Neuronal stem cell (in vitro differentiated cells): Measurements from ENCODE around the gene MSANTD1. TPM values are rescaled to one million over a fixed set of nuclear protein-coding genes. Genes with fewer than 3 reads are reported as not detected.

Experiments
- DNase-seq: peaks from one replicate; pipeline ENCODE4 v3.0.0-alpha.2; 2013; ENCODE audit warnings: low spot score
- H2AFZ ChIP-seq: one replicate; pipeline ENCODE4 v1.6.1; 2013; ENCODE audit warnings: mild to moderate bottlenecking, low read length, inconsistent platforms
- H2AK5ac ChIP-seq: 2 replicates; pipeline ENCODE4 v1.6.1; 2013; ENCODE audit warnings: low read depth, mild to moderate bottlenecking, inconsistent platforms, low read length, moderate library complexity, mixed read lengths
- H2BK120ac ChIP-seq: 2 replicates; pipeline ENCODE4 v1.6.1; 2013; ENCODE audit warnings: low read depth, mild to moderate bottlenecking, inconsistent platforms, low read length, moderate library complexity, mixed read lengths
- H2BK12ac ChIP-seq: one replicate; pipeline ENCODE4 v1.6.1; 2013; ENCODE audit warnings: low read length, inconsistent platforms
- H2BK15ac ChIP-seq: 2 replicates; pipeline ENCODE4 v1.6.1; 2013; ENCODE audit warnings: mild to moderate bottlenecking, low read length, inconsistent platforms, mixed read lengths
- H2BK5ac ChIP-seq: one replicate; pipeline ENCODE4 v1.6.1; 2013; ENCODE audit warnings: inconsistent platforms, mild to moderate bottlenecking, low read length, moderate library complexity
- H3K14ac ChIP-seq: one replicate; pipeline ENCODE4 v1.6.1; 2013; ENCODE audit warnings: low read length, inconsistent platforms
- H3K18ac ChIP-seq: 2 replicates; pipeline ENCODE4 v1.6.1; 2013; ENCODE audit warnings: low read length, inconsistent platforms
- H3K23ac ChIP-seq: 2 replicates; pipeline ENCODE4 v1.6.1; 2013; ENCODE audit warnings: low read depth, mild to moderate bottlenecking, mixed read lengths, low read length, inconsistent platforms; ENCODE audit not compliant: poor library complexity
- H3K27ac ChIP-seq: replicated peaks from 3 replicates; pipeline ENCODE4 v1.5.1; 2013; ENCODE audit warnings: low read length, inconsistent platforms
- H3K27me3 ChIP-seq, 3 experiments: 2 replicates each; pipeline ENCODE4 v1.6.1; 2013; ENCODE audit warnings: low read length in 3 of 3, mild to moderate bottlenecking in 2 of 3, inconsistent platforms in 1 of 3, low read depth in 1 of 3, mixed read lengths in 1 of 3, moderate library complexity in 1 of 3; ENCODE audit not compliant: control insufficient read depth in 3 of 3, insufficient read depth in 3 of 3
- H3K36me3 ChIP-seq, 2 donors: replicated peaks in 1 of 2; 2 replicates each; pipeline ENCODE4 v1.6.1; 2013; ENCODE audit warnings: low read length in 2 of 2; ENCODE audit not compliant: control insufficient read depth in 2 of 2, insufficient read depth in 2 of 2
- H3K4ac ChIP-seq: 2 replicates; pipeline ENCODE4 v1.6.1; 2013; ENCODE audit warnings: inconsistent platforms, mild to moderate bottlenecking, low read length, moderate library complexity
- H3K4me1 ChIP-seq, 2 donors: 1 replicate in 1 of 2; 2 replicates in 1 of 2; pipeline ENCODE4 v1.6.1; 2013; ENCODE audit warnings: low read length in 2 of 2, low read depth in 1 of 2; ENCODE audit not compliant: control insufficient read depth in 2 of 2, insufficient read depth in 1 of 2
- H3K4me2 ChIP-seq: one replicate; pipeline ENCODE4 v1.6.1; 2013; ENCODE audit warnings: mild to moderate bottlenecking, low read length, inconsistent platforms; ENCODE audit not compliant: insufficient read depth, poor library complexity, severe bottlenecking
- H3K4me3 ChIP-seq, 2 donors: 2 replicates each; pipeline ENCODE4 v1.5.1; 2013; ENCODE audit warnings: low read length in 2 of 2, mild to moderate bottlenecking in 2 of 2, inconsistent platforms in 1 of 2, moderate library complexity in 1 of 2
- H3K79me1 ChIP-seq: one replicate; pipeline ENCODE4 v1.6.1; 2013; ENCODE audit warnings: low read depth, mild to moderate bottlenecking, inconsistent platforms, low read length, moderate library complexity
- H3K9ac ChIP-seq: one replicate; pipeline ENCODE4 v1.6.1; 2013; ENCODE audit warnings: mild to moderate bottlenecking, low read depth, low read length, inconsistent platforms; ENCODE audit not compliant: poor library complexity
- H3K9me3 ChIP-seq, 2 donors: replicated peaks in 1 of 2; 2 replicates each; pipeline versions ENCODE3 to v1.6.1; 2013; ENCODE audit warnings: low read length in 2 of 2, mild to moderate bottlenecking in 2 of 2, inconsistent platforms in 1 of 2, low read depth in 1 of 2, mixed read lengths in 1 of 2, moderate library complexity in 1 of 2; ENCODE audit not compliant: control insufficient read depth in 2 of 2, insufficient read depth in 1 of 2
- H4K8ac ChIP-seq: one replicate; pipeline ENCODE4 v1.6.1; 2013; ENCODE audit warnings: low read depth, mild to moderate bottlenecking, inconsistent platforms, low read length, moderate library complexity
- H4K91ac ChIP-seq: one replicate; pipeline ENCODE4 v1.6.1; 2013; ENCODE audit warnings: low read length, low read depth, mild to moderate bottlenecking, inconsistent platforms; ENCODE audit not compliant: poor library complexity
- WGBS, 2 donors: extraction: QIAGEN DNeasy Blood & Tissue Kit; methylation state at CpG; one replicate each; pipeline ENCODE4 v1.1.7; 2013; ENCODE audit warnings: missing lambda C conversion rate in 2 of 2, mixed read lengths in 1 of 2; ENCODE audit not compliant: insufficient read length in 2 of 2, insufficient replicate concordance in 1 of 2; ENCODE audit errors: extremely low coverage in 2 of 2; 5-methylcytosine and 5-hydroxymethylcytosine counted together
- polyA plus RNA-seq, 2 experiments: library from polyadenylated mRNA; stranded (reverse); fragments of 200-250 nt; gene quantifications; one replicate each; pipeline ENCODE4 v1.2.3, GENCODE V29; 2013

MSANTD1 gene
- polyA plus RNA-seq (2013, experiment 1 of 2) = 0.13 TPM
- polyA plus RNA-seq (2013, experiment 2 of 2) = 0.12 TPM

GRCh38 chr4:3248811-3249661 lies at the start of gene MSANTD1:
TSS of gene MSANTD1 (plus strand) at chr4:3249159. CDS start at chr4:3249223, 64 bp downstream.
- no peak for DNase-seq
- Histone ChIP-seq H2BK12ac (peak within 1 kb of the TSS; percentile 58), H3K4me3 (no peak within 1 kb of the TSS), H2BK15ac (peak within 1 kb of the TSS; percentile 58), H3K9ac (peak within 1 kb of the TSS; percentile 21), H3K4me2 (no peak within 1 kb of the TSS), H3K9me3 (no peaks in the 10 kb centered on the region), H4K91ac (no peak within 1 kb of the TSS), H3K4me1 (peaks cover 2 to 15% of the 10 kb centered on the region in 2 donors), H2BK5ac (peak within 1 kb of the TSS; percentile 66), H3K4ac (no peak within 1 kb of the TSS), H2AK5ac (peak within 1 kb of the TSS; percentile 97), H3K79me1 (peaks cover 2% of the 10 kb centered on the region), H3K27ac (no peak within 1 kb of the TSS), H2AFZ (peak within 1 kb of the TSS; percentile 70), H3K14ac (peak within 1 kb of the TSS; percentile 99), H4K8ac (peak within 1 kb of the TSS; percentile 82), H3K27me3 (no peaks in the 10 kb centered on the region), H2BK120ac (no peak within 1 kb of the TSS), H3K23ac (peak within 1 kb of the TSS; percentile 93), H3K18ac (peak within 1 kb of the TSS; percentile 80), H3K36me3 (peaks cover 2 to 3% of the 10 kb centered on the region in 2 donors)
- WGBS, 2 donors = no CpG with 5 or more reads among the region's 72 CpGs

GRCh38 chr4:3199653-3200422 lies 49.1 kb upstream of the MSANTD1 start:
- Histone ChIP-seq H3K14ac (no peak overlapping the region), H4K91ac (no peak overlapping the region), H2BK12ac (no peak overlapping the region), H3K27me3 (no peaks in the 10 kb centered on the region), H3K4ac (no peak overlapping the region), H3K4me1 (no peaks in the 10 kb centered on the region), H3K4me3 (no peak overlapping the region), H2AFZ (no peak overlapping the region), H3K18ac (no peak overlapping the region), H2AK5ac (no peak overlapping the region), H4K8ac (no peak overlapping the region), H3K9me3 (no peaks in the 10 kb centered on the region), H3K36me3 (peaks cover 18 to 82% of the 10 kb centered on the region in 2 donors), H3K79me1 (no peaks in the 10 kb centered on the region), H2BK15ac (no peak overlapping the region), H3K23ac (no peak overlapping the region), H3K4me2 (no peak overlapping the region), H2BK5ac (no peak overlapping the region), H2BK120ac (no peak overlapping the region), H3K27ac (no peak overlapping the region), H3K9ac (no peak overlapping the region)
- no CpG with 5 or more reads among the region's 17 CpGs for WGBS, 2 donors
- no peak for DNase-seq

GRCh38 chr4:3200423-3201090 lies 48.4 kb upstream of the MSANTD1 start:
- WGBS, 2 donors = no CpG with 5 or more reads among the region's 8 CpGs
- H3K9me3 ChIP-seq = no peaks in the 10 kb centered on the region
- no peak for DNase-seq
- peaks cover 0 to under 1% of the 10 kb centered on the region in 2 donors for H3K4me1 ChIP-seq
- no peak overlapping the region for H3K27ac ChIP-seq
- no peak overlapping the region for H2AFZ ChIP-seq
- no peak overlapping the region for H3K9ac ChIP-seq
- peaks cover 16 to 75% of the 10 kb centered on the region in 2 donors for H3K36me3 ChIP-seq
- H2BK5ac ChIP-seq = no peak overlapping the region
- no peak overlapping the region for H2BK120ac ChIP-seq
- H3K79me1 ChIP-seq = no peaks in the 10 kb centered on the region
- H3K4me3 ChIP-seq = no peak overlapping the region
- H3K18ac ChIP-seq = no peak overlapping the region
- H2BK15ac ChIP-seq = no peak overlapping the region
- no peak overlapping the region for H3K23ac ChIP-seq
- H3K4me2 ChIP-seq = no peak overlapping the region
- no peak overlapping the region for H3K4ac ChIP-seq
- H3K14ac ChIP-seq = no peak overlapping the region
- H4K91ac ChIP-seq = no peak overlapping the region
- no peak overlapping the region for H2AK5ac ChIP-seq
- H2BK12ac ChIP-seq = no peak overlapping the region
- H4K8ac ChIP-seq = no peak overlapping the region
- no peaks in the 10 kb centered on the region for H3K27me3 ChIP-seq
